ENCODE data around the gene VMO1. TPM values are rescaled to one million over a fixed set of nuclear protein-coding genes. Genes with fewer than 3 reads are reported as not detected.
A peak's percentile ranks its signal among the peaks of the same experiment; 100 is the strongest.

The VMO1 gene
- total and polyA plus RNA-seq, 3 donors from 2014 or later = 0.62 to 1.3 (median 0.98) TPM

- Histone ChIP-seq H3K4me3 (peak overlapping the region; percentile 59 to 72), H3K27ac (peak overlapping the region; percentile 71 to 91), H3K9me3 (no peaks in the 10 kb centered on the region), H3K4me1 (peaks cover 24% of the 10 kb centered on the region), H3K36me3 (ENCODE audit: low read depth, missing control alignments) (no peaks in the 10 kb centered on the region), H3K27me3 (no peaks in the 10 kb centered on the region)
- WGBS, 2 donors = 0 to 1% methylated on average over 34 to 87 of the region's 91 CpGs
- DNase-seq = peak; percentile 82
- intact Hi-C loops (cut with DNase I; ENCODE audit: low total_unique reads) = loop anchor here (5.0 kb wide), 1 partner anchor 97 kb away; no protein-coding TSS in a partner anchor
- TF ChIP-seq CTCF (IDR thresholded peaks at IDR 0.05) (peak; percentile 67 to 88 (median 84)), POLR2A (IDR thresholded peaks at IDR 0.05) (no peak)
Observed at GRCh38 chr17:4789951-4790704, 4.0 kb upstream of the VMO1 start.

- intact Hi-C loops (cut with DNase I; ENCODE audit: low total_unique reads) = no loop called here
- no peak for DNase-seq
- H3K27me3 ChIP-seq = no peaks in the 10 kb centered on the region
- H3K36me3 ChIP-seq (ENCODE audit: low read depth, missing control alignments) = no peaks in the 10 kb centered on the region
- peak overlapping the region; percentile 71 to 91 for H3K27ac ChIP-seq
- H3K4me3 ChIP-seq = peak overlapping the region; percentile 59 to 72
- H3K9me3 ChIP-seq = no peaks in the 10 kb centered on the region
- 0% methylated on average over 19 of the region's 25 CpGs; no CpG with 5 or more reads in 1 of the 2 donors for WGBS, 2 donors
- TF ChIP-seq CTCF (IDR thresholded peaks at IDR 0.05) (no peak), POLR2A (IDR thresholded peaks at IDR 0.05) (no peak)
- peaks cover 24% of the 10 kb centered on the region for H3K4me1 ChIP-seq
Observed at GRCh38 chr17:4789701-4789950, 3.5 kb upstream of the VMO1 start.

- Histone ChIP-seq H3K27ac (peak within 1 kb of the TSS; percentile 71 to 91), H3K9me3 (no peaks in the 10 kb centered on the region), H3K36me3 (ENCODE audit: low read depth, missing control alignments) (no peaks in the 10 kb centered on the region), H3K4me1 (peaks cover 24% of the 10 kb centered on the region), H3K4me3 (peak within 1 kb of the TSS; percentile 59 to 72), H3K27me3 (no peaks in the 10 kb centered on the region)
- DNase-seq = no peak
- no peak for TF ChIP-seq POLR2A (IDR thresholded peaks at IDR 0.05)
- TF ChIP-seq CTCF (IDR thresholded peaks at IDR 0.05) = no peak
- 25 to 38% methylated on average over 26 to 56 of the region's 62 CpGs for WGBS, 2 donors
- intact Hi-C loops (cut with DNase I; ENCODE audit: low total_unique reads) = no loop called here
Observed at GRCh38 chr17:4788807-4789700, 2.9 kb upstream of the VMO1 start, which contains the start of gene GLTPD2. Gene GLTPD2, plus strand, starts transcription at chr17:4788964. Its CDS starts 48 bp downstream, at chr17:4789012.

- no peak overlapping the region for H3K27ac ChIP-seq
- no peaks in the 10 kb centered on the region for H3K27me3 ChIP-seq
- DNase-seq = no peak
- H3K4me3 ChIP-seq = peak overlapping the region in 1 of 2 donors; percentile 72
- intact Hi-C loops (cut with DNase I; ENCODE audit: low total_unique reads) = no loop called here
- H3K36me3 ChIP-seq (ENCODE audit: low read depth, missing control alignments) = no peaks in the 10 kb centered on the region
- H3K9me3 ChIP-seq = no peaks in the 10 kb centered on the region
- TF ChIP-seq CTCF (IDR thresholded peaks at IDR 0.05) (no peak), POLR2A (IDR thresholded peaks at IDR 0.05) (no peak)
- peaks cover 24% of the 10 kb centered on the region for H3K4me1 ChIP-seq
- 49 to 62% methylated on average over 14 of the region's 14 CpGs for WGBS, 2 donors
Observed at GRCh38 chr17:4788159-4788806, 2.1 kb upstream of the VMO1 start.
